Natural killer cell (primary cell): ENCODE data around the gene SCGB1C1. TPM values are rescaled to one million over a fixed set of nuclear protein-coding genes. Genes with fewer than 3 reads are reported as not detected.
"Not testable (repeated sequence)": the region's sequence is repeated elsewhere in the genome, so short reads cannot be mapped to it uniquely, and the experiment has no call there.

ENCODE experiments used
- ATAC-seq, 3 donors: fragments of 150-1000 bp in 2 of 3; fragments of 200-7000 bp in 1 of 3; cut with Tn5 transposase; 1 replicate in 1 of 3; 2 replicates in 2 of 3; pipeline ENCODE4 v1.10.0; 2021; ENCODE audit warnings: mild to moderate bottlenecking in 2 of 3, moderate library complexity in 2 of 3
- DNase-seq, 2 donors: peaks; one replicate each; pipeline versions ENCODE4 v3.0.0 to v3.0.0-alpha.2; 2013 to 2021; ENCODE audit warnings: mixed read lengths in 1 of 2
- H3K27ac ChIP-seq: one replicate; pipeline ENCODE4 v1.5.1; 2013; ENCODE audit warnings: mild to moderate bottlenecking, low read length
- H3K27me3 ChIP-seq: one replicate; pipeline ENCODE4 v1.6.1; 2013; ENCODE audit warnings: low read length; ENCODE audit not compliant: control insufficient read depth, insufficient read depth
- H3K36me3 ChIP-seq: one replicate; pipeline ENCODE4 v1.6.1; 2013; ENCODE audit warnings: low read length; ENCODE audit not compliant: control insufficient read depth, insufficient read depth
- H3K4me1 ChIP-seq: one replicate; pipeline ENCODE4 v1.6.1; 2013; ENCODE audit warnings: low read length; ENCODE audit not compliant: control insufficient read depth, insufficient read depth
- H3K4me3 ChIP-seq: one replicate; pipeline ENCODE4 v1.5.1; 2013; ENCODE audit warnings: low read length
- H3K9me3 ChIP-seq: one replicate; pipeline ENCODE4 v1.6.1; 2013; ENCODE audit warnings: low read length; ENCODE audit not compliant: control insufficient read depth, insufficient read depth
- H3K27ac Mint-ChIP-seq, 2 donors: one replicate each; pipeline ENCODE4 v1.8.0; 2022; ENCODE audit warnings: mild to moderate bottlenecking in 2 of 2, mixed read lengths in 2 of 2, moderate library complexity in 1 of 2
- H3K27me3 Mint-ChIP-seq, 2 donors: one replicate each; pipeline ENCODE4 v1.8.0; 2022; ENCODE audit warnings: low read depth in 2 of 2, mixed read lengths in 2 of 2
- H3K36me3 Mint-ChIP-seq: one replicate; pipeline ENCODE4 v1.8.0; 2022; ENCODE audit warnings: mixed read lengths
- H3K4me1 Mint-ChIP-seq, 2 donors: one replicate each; pipeline ENCODE4 v1.8.0; 2022; ENCODE audit warnings: mixed read lengths in 2 of 2
- H3K4me3 Mint-ChIP-seq: one replicate; pipeline ENCODE4 v1.8.0; 2022; ENCODE audit warnings: mild to moderate bottlenecking, moderate library complexity, mixed read lengths
- H3K9me3 Mint-ChIP-seq, 2 donors: one replicate each; pipeline ENCODE4 v1.8.0; 2022; ENCODE audit warnings: mixed read lengths in 2 of 2
- WGBS: methylation state at CpG from one replicate; pipeline ENCODE4 v1.1.7; 2013; ENCODE audit warnings: missing lambda C conversion rate; ENCODE audit not compliant: insufficient coverage; 5-methylcytosine and 5-hydroxymethylcytosine counted together
- intact Hi-C: fragments of 100-400 bp; cut with micrococcal nuclease; formaldehyde crosslinking; loops from one replicate; pipeline ENCODE4 v1.14.2; 2022
- total RNA-seq, 4 donors: library from RNA; stranded (reverse); fragments of 120-200 nt in 1 of 4; gene quantifications; one replicate each; pipeline versions ENCODE4 v1.2.3 to v1.2.4, GENCODE V29; 2013 to 2022
- TF ChIP-seq, protein P1 (sequence below): fragments of 200-600 bp; IDR thresholded peaks from one replicate; pipeline ENCODE4 v1.8.0; 2022; ENCODE audit warnings: antibody characterized with exemption

SCGB1C1 gene
- total RNA-seq, 3 donors from 2014 or later (not counting 1 experiment from before 2014, with no cell fraction given), result 0.73 to 2.1 TPM; not detected in 1

- H3K36me3 ChIP-seq, result peaks cover 26% of the 10 kb centered on the region
- DNase-seq, result no peak
- peaks cover 7% of the 10 kb centered on the region for H3K36me3 Mint-ChIP-seq
- intact Hi-C loops, result no loop called here
- no peak overlapping the region for H3K4me3 ChIP-seq
- H3K27me3 ChIP-seq, result no peaks in the 10 kb centered on the region
- peaks cover 7 to 9% of the 10 kb centered on the region in 2 donors for H3K4me1 Mint-ChIP-seq
- H3K27ac ChIP-seq, result no peak overlapping the region
- no peak for ATAC-seq
- no peaks in the 10 kb centered on the region for H3K4me1 ChIP-seq
- H3K27ac Mint-ChIP-seq, result no peak overlapping the region
- TF ChIP-seq, protein P1, sequence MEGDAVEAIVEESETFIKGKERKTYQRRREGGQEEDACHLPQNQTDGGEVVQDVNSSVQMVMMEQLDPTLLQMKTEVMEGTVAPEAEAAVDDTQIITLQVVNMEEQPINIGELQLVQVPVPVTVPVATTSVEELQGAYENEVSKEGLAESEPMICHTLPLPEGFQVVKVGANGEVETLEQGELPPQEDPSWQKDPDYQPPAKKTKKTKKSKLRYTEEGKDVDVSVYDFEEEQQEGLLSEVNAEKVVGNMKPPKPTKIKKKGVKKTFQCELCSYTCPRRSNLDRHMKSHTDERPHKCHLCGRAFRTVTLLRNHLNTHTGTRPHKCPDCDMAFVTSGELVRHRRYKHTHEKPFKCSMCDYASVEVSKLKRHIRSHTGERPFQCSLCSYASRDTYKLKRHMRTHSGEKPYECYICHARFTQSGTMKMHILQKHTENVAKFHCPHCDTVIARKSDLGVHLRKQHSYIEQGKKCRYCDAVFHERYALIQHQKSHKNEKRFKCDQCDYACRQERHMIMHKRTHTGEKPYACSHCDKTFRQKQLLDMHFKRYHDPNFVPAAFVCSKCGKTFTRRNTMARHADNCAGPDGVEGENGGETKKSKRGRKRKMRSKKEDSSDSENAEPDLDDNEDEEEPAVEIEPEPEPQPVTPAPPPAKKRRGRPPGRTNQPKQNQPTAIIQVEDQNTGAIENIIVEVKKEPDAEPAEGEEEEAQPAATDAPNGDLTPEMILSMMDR, result no peak
- no peak overlapping the region for H3K4me3 Mint-ChIP-seq
- no peaks in the 10 kb centered on the region for H3K27me3 Mint-ChIP-seq
- WGBS, result 92% methylated on average over 29 of the region's 29 CpGs
- H3K9me3 ChIP-seq, result no peaks in the 10 kb centered on the region
- no peaks in the 10 kb centered on the region for H3K9me3 Mint-ChIP-seq
Observed at GRCh38 chr11:218815-219593, 26.1 kb downstream of the SCGB1C1 start.

- H3K27ac Mint-ChIP-seq, result not testable (repeated sequence)
Observed at GRCh38 chr11:220641-221215, 27.9 kb downstream of the SCGB1C1 start.

GRCh38 chr11:221539-221938 is 28.7 kb downstream of the SCGB1C1 start:
- WGBS, result 95% methylated on average over 7 of the region's 7 CpGs
- H3K4me3 Mint-ChIP-seq, result no peak overlapping the region
- peaks cover 7% of the 10 kb centered on the region for H3K36me3 ChIP-seq
- H3K27me3 ChIP-seq, result no peaks in the 10 kb centered on the region
- H3K36me3 Mint-ChIP-seq, result peaks cover 7% of the 10 kb centered on the region
- ATAC-seq (no peak), DNase-seq (no peak)
- intact Hi-C loops, result no loop called here
- H3K9me3 Mint-ChIP-seq, result no peaks in the 10 kb centered on the region
- no peak overlapping the region for H3K27ac ChIP-seq
- H3K27me3 Mint-ChIP-seq, result no peaks in the 10 kb centered on the region
- no peak overlapping the region for H3K4me3 ChIP-seq
- no peak overlapping the region for H3K27ac Mint-ChIP-seq
- no peaks in the 10 kb centered on the region for H3K4me1 ChIP-seq
- peaks cover 7 to 9% of the 10 kb centered on the region in 2 donors for H3K4me1 Mint-ChIP-seq
- H3K9me3 ChIP-seq, result no peaks in the 10 kb centered on the region
- TF ChIP-seq, protein P1, result no peak

More at GRCh38 chr11:220641-221215, 27.9 kb downstream of the SCGB1C1 start:
- peaks cover 11% of the 10 kb centered on the region for H3K36me3 ChIP-seq
- H3K4me3 ChIP-seq, H3K27me3 ChIP-seq, intact Hi-C loops, ATAC-seq, H3K9me3 Mint-ChIP-seq, H3K27ac ChIP-seq, H3K27me3 Mint-ChIP-seq, H3K4me3 Mint-ChIP-seq, H3K4me1 ChIP-seq, DNase-seq, H3K9me3 ChIP-seq, H3K36me3 Mint-ChIP-seq, H3K4me1 Mint-ChIP-seq: not testable (repeated sequence)
- WGBS, result 100% methylated on average over 1 of the region's 3 CpGs

GRCh38 chr11:221998-222789 is 29.3 kb downstream of the SCGB1C1 start:
- no peaks in the 10 kb centered on the region for H3K9me3 ChIP-seq
- peaks cover 7% of the 10 kb centered on the region for H3K36me3 Mint-ChIP-seq
- H3K4me1 Mint-ChIP-seq, result peaks cover 7 to 9% of the 10 kb centered on the region in 2 donors
- peak overlapping the region in 1 of 2 donors; percentile 64 for H3K27ac Mint-ChIP-seq
- H3K9me3 Mint-ChIP-seq, result no peaks in the 10 kb centered on the region
- H3K4me1 ChIP-seq, result no peaks in the 10 kb centered on the region
- H3K4me3 Mint-ChIP-seq, result no peak overlapping the region
- no peaks in the 10 kb centered on the region for H3K27me3 Mint-ChIP-seq
- TF ChIP-seq, protein P1, result no peak
- DNase-seq (no peak), ATAC-seq (no peak)
- no peaks in the 10 kb centered on the region for H3K27me3 ChIP-seq
- no peak overlapping the region for H3K27ac ChIP-seq
- no peak overlapping the region for H3K4me3 ChIP-seq
- H3K36me3 ChIP-seq, result peaks cover 7% of the 10 kb centered on the region
- WGBS, result 96% methylated on average over 14 of the region's 14 CpGs
- intact Hi-C loops, result no loop called here
